Stimulated activated CD4-positive, alpha-beta T cell treated with anti-CD3 and anti-CD28 coated beads, Interleukin-12 subunit alpha, Interleukin-12 subunit beta, amount 100 ng/mL, for 24 hours (primary cell): Measurements from ENCODE around the gene DNASE2.
A peak's percentile ranks its signal among the peaks of the same experiment; 100 is the strongest.

Source experiments
- DNase-seq, 2 experiments: peaks; one replicate each; pipeline ENCODE4 v3.0.0-alpha.2; 2020; ENCODE audit warnings: low read depth in 2 of 2

The DNASE2 gene

DNA sequence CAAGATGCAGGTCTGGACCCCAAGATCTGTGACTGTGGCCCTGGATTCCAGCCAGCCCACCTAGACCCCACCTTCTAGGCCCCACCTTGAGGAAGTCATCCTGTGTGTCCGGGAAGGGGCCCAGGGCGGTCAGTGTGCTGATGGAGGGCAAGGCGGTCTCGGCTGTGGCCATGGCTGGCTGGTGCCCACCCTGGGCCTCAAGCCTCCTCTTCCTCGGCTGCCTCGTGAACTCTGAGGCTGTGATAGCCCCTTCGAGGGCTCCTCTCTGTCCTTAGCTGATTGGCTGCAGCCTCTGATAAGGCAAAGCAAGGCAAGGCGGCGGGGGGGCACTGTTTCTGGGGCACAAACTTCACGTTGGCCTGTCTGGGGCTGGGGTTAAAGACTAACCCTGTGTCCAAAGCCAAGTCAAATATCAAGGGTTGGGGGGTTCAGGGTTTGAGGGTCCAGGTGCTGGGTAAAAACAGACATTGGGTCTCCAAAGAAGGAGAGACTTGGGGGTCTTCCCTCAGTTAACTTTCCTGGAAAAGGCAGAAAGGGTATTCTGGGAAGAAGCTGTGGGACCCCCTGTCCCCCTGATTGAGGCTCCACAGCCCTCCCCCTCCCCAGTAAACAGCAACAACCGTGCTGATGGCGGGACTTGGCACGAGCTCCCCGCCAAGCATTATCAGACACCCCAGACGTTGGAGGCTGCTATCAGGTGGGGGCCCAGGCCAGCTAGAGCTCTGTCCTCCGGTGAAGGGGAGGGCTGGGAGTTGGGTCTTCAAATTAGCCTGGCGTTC is 5.9 kb upstream of the DNASE2 start, which contains the start of gene KLF1:
TSS of gene KLF1 (minus strand) at position 233 of the 779 bp plus-strand sequence. CDS start at position 172, 61 bp downstream.
- no peak for DNase-seq

DNA sequence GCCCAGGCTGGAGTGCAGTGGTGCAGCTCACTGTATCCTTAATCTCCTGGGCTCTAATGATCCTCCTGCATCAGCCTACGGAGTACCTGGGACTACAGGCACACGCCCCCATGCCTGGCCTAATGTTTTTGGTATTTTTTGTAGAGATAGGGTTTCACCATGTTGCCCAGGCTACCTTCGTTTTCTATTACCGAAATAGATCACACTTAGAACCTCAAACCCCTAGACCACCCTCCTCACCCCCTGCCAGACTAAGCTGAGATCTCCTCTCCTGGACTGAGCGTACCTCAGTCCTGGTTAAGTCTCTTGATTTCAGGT is 5.4 kb upstream of the DNASE2 start:
- DNase-seq: no peak

DNA sequence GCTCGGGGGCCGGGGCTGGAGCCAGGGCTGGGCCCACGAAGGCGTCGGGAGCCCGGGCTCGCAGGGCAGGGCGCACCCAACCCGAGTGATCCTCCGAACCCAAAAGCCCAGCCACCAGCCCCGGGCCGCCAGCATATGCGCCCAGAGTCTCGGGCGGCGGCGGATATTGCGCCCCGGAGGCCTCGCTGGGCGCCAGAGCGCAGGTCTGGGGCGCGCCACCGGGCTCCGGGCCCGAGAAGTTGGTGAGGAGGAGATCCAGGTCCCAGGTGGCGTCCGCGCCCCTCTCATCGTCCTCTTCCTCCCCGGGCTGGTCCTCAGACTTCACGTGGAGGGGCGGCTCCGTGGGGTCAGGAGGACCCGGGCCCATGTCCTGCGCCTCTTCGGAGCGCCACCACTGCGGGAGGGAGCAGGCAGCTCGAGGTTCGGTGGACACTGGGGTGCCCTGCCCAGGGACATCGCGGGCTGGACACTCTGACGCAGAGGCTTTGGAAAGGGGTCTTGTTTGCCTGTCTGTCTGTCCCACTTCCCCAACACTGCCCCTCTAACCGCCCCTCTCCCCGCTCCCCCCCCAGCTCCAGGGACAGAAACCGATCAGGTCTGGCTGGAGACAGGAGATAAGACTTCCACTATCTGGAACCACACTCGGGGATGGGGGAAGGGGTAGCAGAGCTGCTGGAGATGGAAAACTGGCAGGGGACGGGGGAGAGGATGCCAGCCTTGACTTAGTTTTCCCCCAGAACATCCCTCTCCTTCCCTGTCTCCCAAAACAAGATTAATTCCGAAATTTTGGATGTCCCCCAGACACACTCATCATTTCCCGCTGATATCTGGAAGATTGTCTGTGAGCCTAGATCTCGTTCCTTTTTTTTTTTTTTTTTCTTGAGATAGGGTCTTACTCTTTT is 4.8 kb upstream of the DNASE2 start:
- no peak for DNase-seq

DNA sequence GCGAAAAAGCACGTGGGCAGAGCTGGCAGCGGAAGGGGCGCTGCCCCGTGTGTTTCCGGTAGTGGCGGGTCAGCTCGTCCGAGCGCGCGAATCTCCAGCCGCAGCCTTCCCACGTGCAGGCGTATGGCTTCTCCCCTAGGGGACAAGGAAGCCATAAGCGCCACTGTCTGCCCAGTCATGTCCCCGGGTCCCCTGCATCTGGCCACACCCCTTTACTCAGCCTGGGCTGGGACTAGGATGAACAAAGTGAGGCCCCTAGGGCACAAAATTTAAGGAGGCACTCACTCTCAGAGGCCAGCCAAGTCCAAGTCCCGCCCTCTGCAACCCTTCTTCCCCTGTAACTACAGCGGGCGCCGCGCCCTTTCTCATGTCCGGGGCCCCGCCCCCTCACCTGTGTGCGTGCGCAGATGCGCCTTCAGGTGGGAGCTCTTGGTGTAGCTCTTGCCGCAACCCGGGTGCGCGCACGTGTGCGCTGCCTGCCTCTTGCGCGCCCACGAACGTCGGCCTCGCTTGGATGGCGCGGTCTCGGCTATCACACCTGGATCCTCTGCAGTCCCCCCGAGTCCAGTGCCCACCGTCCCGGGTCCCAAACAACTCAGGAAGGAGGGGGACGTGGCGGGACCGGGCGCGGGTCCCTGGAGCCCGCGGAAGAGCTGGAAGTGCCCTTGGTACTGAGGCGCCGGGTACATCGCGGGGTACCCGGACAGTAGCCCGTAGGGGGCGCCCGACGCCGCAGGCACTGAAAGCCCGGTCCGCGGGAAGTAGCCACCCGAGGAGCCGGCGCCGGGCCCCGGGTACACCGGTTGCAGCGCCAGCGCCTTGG is 3.9 kb upstream of the DNASE2 start:
- DNase-seq: peak; percentile 72 to 92

DNA sequence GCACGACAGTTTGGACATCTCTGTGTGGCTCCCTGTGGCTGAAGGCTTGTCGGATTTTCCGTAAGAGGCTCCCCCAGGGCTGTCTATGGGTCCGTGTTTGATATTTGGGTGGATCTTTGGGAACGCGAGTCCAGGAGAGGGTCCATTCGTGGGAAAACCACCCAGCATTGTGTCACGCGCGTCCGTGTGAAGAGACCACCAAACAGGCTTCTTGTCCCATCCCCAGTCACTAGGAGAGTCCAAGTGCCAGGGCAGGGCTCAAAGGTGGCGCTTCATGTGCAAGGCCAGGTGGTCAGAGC is 3.3 kb upstream of the DNASE2 start:
- no peak for DNase-seq

DNA sequence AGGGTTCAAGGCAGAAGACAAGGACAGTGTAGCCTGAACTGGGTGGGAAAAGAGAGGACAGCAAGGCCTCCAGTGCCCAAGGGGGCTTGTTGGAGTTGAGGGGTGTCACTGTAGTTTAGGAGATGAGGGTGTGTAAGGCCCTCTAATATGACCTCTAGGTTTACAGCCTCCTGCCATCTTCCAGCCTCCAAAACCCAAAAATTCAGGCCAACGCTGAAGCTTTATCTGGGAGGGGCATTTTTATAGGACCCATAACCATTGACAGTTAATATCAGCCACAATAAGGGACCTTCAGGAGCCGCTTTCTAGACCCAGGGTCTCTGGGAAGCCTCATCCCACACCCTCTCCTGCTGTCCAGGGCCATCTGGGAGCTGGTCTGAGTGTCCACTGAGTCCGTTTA is 3.0 kb upstream of the DNASE2 start:
- DNase-seq: no peak

DNA sequence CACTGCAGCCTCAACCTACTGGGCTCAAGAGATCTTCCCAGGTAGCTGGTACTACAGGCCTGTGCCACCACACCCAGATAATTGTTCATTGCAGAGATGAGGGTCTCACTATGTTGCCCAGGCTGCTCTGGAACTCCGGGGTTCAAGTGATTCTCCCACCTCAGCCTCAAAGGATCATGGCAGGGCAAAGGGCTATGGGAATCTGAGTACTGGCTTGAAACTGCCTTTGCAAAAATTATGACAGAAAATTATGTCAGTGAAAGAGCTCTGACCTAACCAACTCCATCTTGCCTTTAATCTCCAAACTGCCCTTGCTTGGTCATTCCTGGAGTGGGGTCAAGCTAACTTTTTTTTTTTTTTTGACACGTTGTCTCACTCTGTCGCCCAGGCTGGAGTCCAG is 1.3 kb upstream of the DNASE2 start:
- no peak for DNase-seq

DNA sequence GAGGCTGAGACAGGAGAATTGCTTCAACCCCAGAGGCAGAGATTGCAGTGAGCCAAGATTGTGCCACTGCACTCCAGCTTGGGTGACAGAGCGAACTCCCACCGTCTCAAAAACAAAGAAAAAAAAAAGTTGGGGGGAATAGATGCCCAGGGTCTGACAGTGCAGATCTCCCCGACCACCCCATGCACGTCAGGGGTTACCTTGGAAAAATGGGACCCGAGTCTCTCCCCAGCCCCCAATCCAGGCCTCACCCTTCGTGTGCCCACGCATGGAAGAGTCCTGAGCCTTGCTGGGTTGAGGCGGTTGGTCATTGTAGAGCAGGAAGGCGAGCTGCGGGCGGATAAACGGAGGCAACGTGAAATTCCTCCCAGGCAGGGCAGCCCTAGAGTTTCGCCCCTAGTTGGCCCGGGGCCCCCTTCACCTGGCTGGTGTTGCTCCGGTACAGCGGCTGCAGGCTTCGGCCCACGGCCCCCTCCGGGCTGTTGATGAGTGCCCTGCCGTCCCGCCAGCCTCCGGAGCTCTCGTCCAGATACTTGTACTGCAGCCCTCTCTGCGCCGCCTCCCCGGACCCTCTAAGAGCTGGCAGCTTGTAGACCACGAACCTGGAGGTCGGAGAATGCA is 588 bp downstream of the DNASE2 start:
- no peak for DNase-seq

DNA sequence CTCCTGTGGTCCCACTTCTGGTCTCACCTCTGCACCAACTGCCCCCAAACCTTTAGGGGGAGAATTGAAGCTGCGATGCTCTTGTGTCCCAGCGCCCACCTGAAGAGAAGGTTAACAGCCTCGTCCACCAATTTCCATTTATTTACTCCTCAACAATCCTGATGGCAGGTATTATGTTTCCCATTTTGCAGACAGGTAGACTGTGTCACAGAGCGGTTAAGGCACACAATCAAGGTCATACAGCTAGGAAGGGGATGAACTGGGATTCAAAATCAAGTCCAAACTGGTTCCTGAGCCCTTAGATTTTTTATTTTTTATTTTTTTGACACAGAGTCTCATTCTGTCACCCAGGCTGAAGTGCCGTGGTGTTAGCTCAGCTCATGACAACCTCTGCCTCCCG is 6.2 kb downstream of the DNASE2 start:
- DNase-seq: no peak

DNA sequence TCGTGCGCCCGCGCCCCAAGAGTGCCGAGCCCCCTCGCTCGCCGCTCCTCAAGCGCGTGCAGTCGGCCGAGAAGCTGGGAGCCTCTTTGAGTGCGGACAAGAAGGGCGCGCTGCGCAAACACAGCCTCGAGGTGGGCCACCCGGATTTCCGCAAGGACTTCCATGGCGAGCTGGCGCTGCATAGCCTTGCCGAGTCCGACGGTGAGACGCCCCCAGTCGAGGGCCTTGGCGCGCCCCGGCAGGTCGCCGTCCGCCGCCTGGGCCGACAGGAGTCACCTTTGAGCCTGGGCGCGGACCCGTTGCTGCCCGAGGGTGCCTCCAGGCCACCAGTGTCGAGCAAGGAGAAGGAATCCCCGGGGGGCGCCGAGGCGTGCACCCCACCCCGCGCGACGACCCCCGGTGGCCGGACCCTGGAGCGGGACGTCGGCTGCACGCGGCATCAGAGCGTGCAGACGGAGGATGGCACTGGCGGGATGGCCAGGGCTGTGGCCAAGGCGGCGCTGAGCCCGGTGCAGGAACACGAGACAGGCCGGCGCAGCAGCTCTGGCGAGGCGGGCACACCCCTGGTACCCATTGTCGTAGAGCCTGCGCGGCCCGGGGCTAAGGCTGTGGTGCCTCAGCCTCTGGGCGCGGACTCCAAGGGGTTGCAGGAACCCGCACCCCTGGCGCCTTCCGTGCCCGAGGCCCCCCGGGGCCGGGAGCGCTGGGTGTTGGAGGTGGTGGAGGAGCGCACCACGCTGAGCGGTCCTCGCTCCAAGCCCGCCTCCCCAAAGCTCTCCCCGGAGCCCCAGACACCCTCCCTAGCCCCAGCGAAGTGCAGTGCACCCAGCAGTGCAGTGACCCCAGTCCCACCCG is 7.1 kb downstream of the DNASE2 start:
- DNase-seq: no peak

DNA sequence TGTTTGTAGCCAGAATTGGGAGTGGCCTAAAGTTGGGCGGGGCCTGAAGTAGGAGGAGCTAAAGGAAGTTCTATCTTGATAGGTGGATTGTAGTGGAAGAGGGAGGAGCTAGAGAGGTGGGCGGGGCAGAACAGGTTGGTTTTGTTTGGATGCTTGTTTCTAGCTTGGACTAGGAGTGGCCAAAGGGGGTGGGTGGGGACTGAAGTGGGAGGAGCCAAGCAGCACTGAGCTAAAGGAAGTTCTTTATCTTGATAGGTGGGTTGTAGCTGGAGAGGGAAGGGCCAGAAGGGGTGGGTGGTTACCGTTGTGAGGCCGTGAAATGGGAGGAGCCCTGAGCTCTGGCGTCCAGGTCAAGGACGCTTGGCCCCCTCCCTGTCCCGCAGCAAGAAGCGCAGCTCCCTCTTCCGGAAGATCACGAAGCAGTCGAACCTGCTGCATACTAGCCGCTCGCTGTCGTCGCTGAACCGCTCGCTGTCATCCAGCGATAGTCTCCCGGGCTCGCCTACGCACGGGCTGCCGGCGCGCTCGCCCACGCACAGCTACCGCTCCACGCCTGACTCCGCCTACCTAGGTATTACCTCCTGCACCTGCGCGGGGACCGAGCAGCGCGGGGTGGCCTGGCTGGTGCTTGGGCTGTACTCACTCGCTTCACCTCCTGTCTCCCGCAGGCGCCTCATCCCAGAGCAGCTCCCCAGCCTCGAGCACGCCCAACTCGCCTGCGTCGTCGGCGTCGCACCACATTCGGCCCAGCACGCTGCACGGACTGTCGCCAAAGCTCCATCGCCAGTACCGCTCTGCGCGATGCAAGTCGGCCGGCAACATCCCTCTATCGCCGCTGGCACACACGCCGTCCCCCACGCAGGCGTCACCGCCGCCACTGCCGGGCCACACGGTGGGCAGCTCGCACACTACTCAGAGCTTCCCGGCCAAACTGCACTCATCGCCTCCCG is 8.0 kb downstream of the DNASE2 start:
- DNase-seq: peak in 1 of 2 experiments; percentile 43

DNA sequence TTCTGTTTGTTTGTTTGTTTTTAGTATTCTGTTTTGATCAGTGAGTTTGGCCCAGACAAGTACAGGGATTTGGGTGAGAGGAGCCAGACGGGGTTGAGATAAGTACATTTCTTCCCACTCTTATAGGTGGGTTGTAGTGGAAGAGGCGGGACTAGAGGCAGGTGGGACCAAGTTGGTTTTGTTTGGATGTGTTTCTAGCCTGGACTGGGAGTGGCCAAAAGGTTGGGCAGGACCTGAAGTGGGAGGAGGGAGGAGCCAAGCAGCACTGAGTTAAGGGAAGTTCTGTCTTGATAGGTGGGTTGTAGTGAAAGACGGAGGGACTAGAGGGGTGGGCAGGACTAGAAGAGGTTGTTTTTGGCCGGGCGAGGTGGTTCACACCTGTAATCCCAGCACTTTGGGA is 9.0 kb downstream of the DNASE2 start:
- no peak for DNase-seq

DNA sequence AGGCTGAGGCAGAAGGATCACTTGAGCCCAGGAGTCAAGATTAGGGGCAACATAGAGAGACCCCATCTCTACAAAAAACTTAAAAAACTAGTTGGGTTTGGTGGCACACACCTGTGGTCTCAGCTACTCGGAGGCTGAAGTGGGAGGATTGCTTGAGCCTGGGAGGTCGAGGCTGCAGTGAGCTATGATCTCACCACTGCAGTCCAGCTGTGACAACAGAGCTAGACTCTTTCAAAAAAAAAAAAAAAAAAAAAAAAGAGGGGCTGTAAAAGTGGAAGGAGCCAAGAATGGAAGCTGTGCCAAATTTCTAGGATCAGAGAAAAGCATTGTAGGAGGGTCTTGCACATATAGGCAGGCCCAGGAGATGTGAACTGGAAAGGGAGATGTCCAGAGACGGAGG is 9.6 kb downstream of the DNASE2 start:
- DNase-seq: no peak

DNA sequence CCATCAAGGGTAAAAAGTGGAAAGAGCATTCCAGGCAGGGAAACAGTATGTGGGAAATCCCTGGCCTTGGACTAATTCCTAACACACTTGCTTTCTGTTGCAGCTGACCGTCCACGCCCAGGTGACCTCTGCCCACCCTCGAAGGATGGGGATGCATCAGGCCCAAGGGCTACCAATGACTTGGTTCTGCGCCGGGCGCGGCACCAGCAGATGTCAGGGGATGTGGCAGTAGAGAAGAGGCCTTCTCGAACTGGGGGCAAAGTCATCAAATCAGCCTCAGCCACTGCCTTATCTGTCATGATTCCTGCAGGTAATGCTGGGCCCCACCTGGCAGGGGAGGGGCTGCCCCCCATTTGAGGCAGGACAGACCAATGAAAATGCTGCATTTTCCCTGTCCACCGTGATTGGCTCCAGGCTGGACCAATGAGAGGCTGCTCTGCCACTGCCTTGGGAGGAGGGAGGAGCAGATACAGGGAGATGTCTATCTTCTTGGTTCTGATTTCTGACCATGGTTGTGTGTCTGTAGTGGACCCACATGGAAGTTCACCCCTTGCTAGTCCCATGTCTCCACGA is 12.6 kb downstream of the DNASE2 start:
- no peak for DNase-seq

DNA sequence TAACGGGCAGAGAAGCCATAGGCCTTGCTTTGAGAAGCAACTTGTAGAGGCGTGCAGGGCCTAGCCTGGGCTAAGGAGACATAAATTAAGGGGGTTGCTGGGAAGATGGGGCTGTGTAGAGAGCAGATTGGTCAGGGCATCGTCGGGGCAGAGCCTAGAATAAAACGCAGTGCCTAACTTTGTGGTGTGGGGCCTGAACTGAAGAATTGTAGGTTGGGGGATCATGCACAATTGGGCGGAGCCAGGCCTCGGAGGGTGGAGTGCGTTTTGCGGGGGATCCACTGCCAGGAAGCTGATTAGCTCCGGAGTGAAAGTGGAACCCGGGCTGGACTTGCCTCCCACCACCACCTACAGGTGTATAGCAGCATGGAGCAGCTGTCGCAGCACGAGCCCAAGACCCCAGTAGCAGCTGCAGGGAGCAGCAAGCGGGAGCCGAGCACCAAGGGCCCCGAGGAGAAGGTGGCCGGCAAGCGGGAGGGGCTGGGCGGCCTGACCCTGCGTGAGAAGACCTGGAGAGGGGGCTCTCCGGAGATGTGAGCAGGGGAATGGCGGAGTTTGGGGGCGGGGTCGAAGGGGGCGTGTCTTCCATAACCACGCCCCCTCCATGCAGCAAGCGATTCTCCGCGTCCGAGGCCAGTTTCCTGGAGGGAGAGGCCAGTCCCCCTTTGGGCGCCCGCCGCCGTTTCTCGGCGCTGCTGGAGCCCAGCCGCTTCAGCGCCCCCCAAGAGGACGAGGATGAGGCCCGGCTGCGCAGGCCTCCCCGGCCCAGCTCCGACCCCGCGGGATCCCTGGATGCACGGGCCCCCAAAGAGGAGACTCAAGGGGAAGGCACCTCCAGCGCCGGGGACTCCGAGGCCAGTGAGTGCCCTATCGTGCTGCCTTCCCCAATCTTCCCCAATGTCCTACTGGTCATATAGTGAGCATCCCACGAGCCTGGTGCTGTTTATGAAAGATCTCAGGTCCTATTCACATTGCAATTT is 13.8 kb downstream of the DNASE2 start:
- peak; percentile 43 to 57 for DNase-seq

DNA sequence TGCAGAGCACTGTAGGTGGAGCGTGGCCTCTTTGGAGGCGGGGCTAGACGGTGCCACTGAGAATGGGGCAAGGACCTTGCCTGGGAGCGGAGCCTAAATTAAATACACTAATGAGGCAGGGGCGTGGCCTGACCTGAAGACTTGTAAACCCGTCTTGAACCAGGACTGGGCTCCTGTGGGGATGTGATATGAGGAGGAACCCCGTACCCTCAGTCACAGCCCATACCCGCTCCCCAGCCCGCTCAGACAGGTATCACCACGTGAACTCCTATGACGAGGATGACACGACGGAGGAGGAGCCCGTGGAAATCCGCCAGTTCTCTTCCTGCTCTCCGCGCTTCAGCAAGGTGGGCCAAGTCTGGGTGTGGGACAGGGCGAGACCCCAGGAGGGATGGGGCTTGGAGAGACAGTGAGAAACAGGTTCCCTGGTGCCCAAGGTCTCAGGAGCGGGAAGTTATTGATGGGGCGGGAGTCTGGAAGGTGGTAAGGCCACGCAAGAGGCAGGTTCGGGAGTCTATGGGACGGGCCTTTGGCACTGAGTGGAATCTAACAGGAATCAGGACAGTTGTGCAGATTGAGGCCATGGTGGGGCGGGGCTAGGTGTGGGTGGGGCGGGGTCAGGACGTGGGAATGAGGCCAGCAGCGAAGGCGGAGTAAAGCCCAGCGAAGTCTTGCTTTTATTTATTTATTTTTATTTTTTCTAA is 14.7 kb downstream of the DNASE2 start:
- DNase-seq: no peak

DNA sequence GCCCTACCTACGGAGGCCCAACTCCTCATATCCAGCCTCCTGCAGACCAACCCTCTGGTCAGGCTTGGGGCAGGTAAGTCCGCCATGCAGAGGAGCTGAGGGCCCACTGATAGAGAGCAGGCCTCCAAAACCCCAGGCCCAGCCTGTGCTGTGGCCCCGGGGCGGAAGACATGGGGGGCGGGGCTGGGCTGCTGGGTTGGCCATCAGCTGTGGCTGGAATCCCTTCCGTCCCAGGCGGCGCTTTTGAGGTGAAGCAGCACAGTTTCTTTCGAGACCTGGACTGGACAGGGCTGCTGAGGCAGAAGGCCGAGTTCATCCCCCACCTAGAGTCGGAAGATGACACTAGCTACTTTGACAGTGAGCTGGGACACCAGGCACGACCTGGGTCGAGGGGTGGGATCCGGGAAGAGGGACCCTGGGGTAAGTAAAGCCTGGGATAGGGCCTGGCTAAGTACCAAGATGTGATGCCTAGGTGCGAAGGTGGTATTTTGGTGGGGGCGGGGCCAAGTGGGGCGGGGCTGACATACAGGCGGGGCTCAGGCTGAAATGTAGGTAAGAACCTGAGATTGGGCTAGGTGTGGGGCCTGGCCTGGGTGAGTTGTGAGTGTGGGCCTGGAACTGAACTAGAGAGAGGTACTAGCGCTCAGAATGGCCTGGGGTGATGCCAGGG is 15.4 kb downstream of the DNASE2 start:
- DNase-seq: no peak
